Colonic mucosa (tissue), 4 donors: ENCODE measurements around the gene FOLR1. TPM values are rescaled to one million over a fixed set of nuclear protein-coding genes. Genes with fewer than 3 reads are reported as not detected.

Source experiments
- DNase-seq: peaks from one replicate; pipeline ENCODE4 v3.0.0-alpha.2; 2020
- H3K27ac ChIP-seq: fragments of 200-600 bp; one replicate; pipeline ENCODE4 v1.8.0; 2021
- H3K27me3 ChIP-seq: fragments of 200-600 bp; one replicate; pipeline ENCODE4 v1.8.0; 2021
- H3K36me3 ChIP-seq: fragments of 200-600 bp; one replicate; pipeline ENCODE4 v1.8.0; 2021
- H3K4me1 ChIP-seq: fragments of 200-600 bp; one replicate; pipeline ENCODE4 v1.8.0; 2021; ENCODE audit warnings: mild to moderate bottlenecking
- H3K4me3 ChIP-seq: fragments of 200-600 bp; one replicate; pipeline ENCODE4 v1.8.0; 2021
- H3K9ac ChIP-seq, 2 donors: one replicate each; pipeline ENCODE4 v1.7.0; 2013; ENCODE audit warnings: control low read depth in 2 of 2, low read depth in 2 of 2, low read length in 2 of 2
- H3K9me3 ChIP-seq: fragments of 200-600 bp; one replicate; pipeline ENCODE4 v1.8.0; 2021
- CTCF ChIP-seq: fragments of 200-600 bp; IDR thresholded peaks from one replicate; pipeline ENCODE4 v1.8.0; 2022; ENCODE audit warnings: antibody characterized with exemption, mild to moderate bottlenecking
- intact Hi-C: fragments of 100-400 bp; cut with DNase I; formaldehyde crosslinking; loops from one replicate; pipeline ENCODE4 v1.14.1; 2022
- total RNA-seq, 2 donors: library from RNA; stranded (reverse); fragmentation: NEBNext Ultra II Directional in 1 of 2; extraction: Animal tissue kit (Norgen Biotek cat#: 25700) in 1 of 2; gene quantifications; one replicate each; pipeline ENCODE4 v1.2.1, GENCODE V29; 2021
- donor health status: healthy.
- donor health status: DM: no; HTN: no; CAD: no.
- donor health status: DM: no; HTN: no; CAD: no.

Gene FOLR1
- total RNA-seq, 2 donors from 2014 or later, result 0.59 TPM; not detected in 1

GRCh38 chr11:72235351-72236057 is 43.6 kb downstream of the FOLR1 start:
- Histone ChIP-seq H3K36me3 (peaks cover 45% of the 10 kb centered on the region), H3K27me3 (peaks cover 6% of the 10 kb centered on the region), H3K9ac (no peak overlapping the region), H3K4me1 (peaks cover 11% of the 10 kb centered on the region), H3K27ac (no peak overlapping the region), H3K9me3 (no peaks in the 10 kb centered on the region), H3K4me3 (no peak overlapping the region)
- no peak for TF ChIP-seq CTCF
- DNase-seq, result no peak
- intact Hi-C loops, result no loop called here

- no peak overlapping the region for H3K9ac ChIP-seq
- H3K27me3 ChIP-seq, result peaks cover 13% of the 10 kb centered on the region
- H3K27ac ChIP-seq, result no peak overlapping the region
- intact Hi-C loops, result no loop called here
- no peak for DNase-seq
- no peak overlapping the region for H3K4me3 ChIP-seq
- H3K9me3 ChIP-seq, result no peaks in the 10 kb centered on the region
- TF ChIP-seq CTCF, result no peak
- peaks cover 15% of the 10 kb centered on the region for H3K4me1 ChIP-seq
- peaks cover 38% of the 10 kb centered on the region for H3K36me3 ChIP-seq
Measured at GRCh38 chr11:72236083-72236697, 44.2 kb downstream of the FOLR1 start.

GRCh38 chr11:72236774-72237111 is 44.8 kb downstream of the FOLR1 start:
- H3K4me1 ChIP-seq, result peaks cover 15% of the 10 kb centered on the region

GRCh38 chr11:72237112-72237931 is 45.4 kb downstream of the FOLR1 start:
- H3K36me3 ChIP-seq, result peaks cover 31% of the 10 kb centered on the region
- H3K9me3 ChIP-seq, result no peaks in the 10 kb centered on the region
- intact Hi-C loops, result no loop called here
- H3K27ac ChIP-seq, result no peak overlapping the region
- DNase-seq, result no peak
- peaks cover 15% of the 10 kb centered on the region for H3K4me1 ChIP-seq
- H3K9ac ChIP-seq, result no peak overlapping the region
- no peak overlapping the region for H3K4me3 ChIP-seq
- TF ChIP-seq CTCF, result no peak
- H3K27me3 ChIP-seq, result peaks cover 22% of the 10 kb centered on the region

More at GRCh38 chr11:72236774-72237111, 44.8 kb downstream of the FOLR1 start:
- intact Hi-C loops, result no loop called here
- peaks cover 33% of the 10 kb centered on the region for H3K36me3 ChIP-seq
- DNase-seq, result peak; percentile 14
- H3K4me3 ChIP-seq, result no peak overlapping the region
- H3K9me3 ChIP-seq, result no peaks in the 10 kb centered on the region
- H3K9ac ChIP-seq, result no peak overlapping the region
- no peak overlapping the region for H3K27ac ChIP-seq
- H3K27me3 ChIP-seq, result peaks cover 19% of the 10 kb centered on the region
- TF ChIP-seq CTCF, result no peak

- H3K27ac ChIP-seq, result no peak overlapping the region
Measured at GRCh38 chr11:72238040-72238450, 46.1 kb downstream of the FOLR1 start.

More at GRCh38 chr11:72238040-72238450, 46.1 kb downstream of the FOLR1 start:
- peaks cover 15% of the 10 kb centered on the region for H3K4me1 ChIP-seq
- peaks cover 23% of the 10 kb centered on the region for H3K36me3 ChIP-seq
- peak; percentile 67 for TF ChIP-seq CTCF
- no peaks in the 10 kb centered on the region for H3K9me3 ChIP-seq
- no peak overlapping the region for H3K4me3 ChIP-seq
- peaks cover 29% of the 10 kb centered on the region for H3K27me3 ChIP-seq
- intact Hi-C loops, result no loop called here
- peak; percentile 70 for DNase-seq
- H3K9ac ChIP-seq, result no peak overlapping the region
